ENCODE data around the gene CA6. TPM values are rescaled to one million over a fixed set of nuclear protein-coding genes. Genes with fewer than 3 reads are reported as not detected.
"Not testable (repeated sequence)": the region's sequence is repeated elsewhere in the genome, so short reads cannot be mapped to it uniquely, and the experiment has no call there.

Gene CA6
- polyA plus RNA-seq, 1 donor (not counting 4 experiments of a cell fraction or from before 2014, with no cell fraction given) = not detected

GRCh38 chr1:8992936-8993687 lies 47.4 kb downstream of the CA6 start:
- Histone ChIP-seq H3K27me3 (ENCODE audit: control insufficient read depth, extremely low read depth, insufficient read depth, low read length) (no peaks in the 10 kb centered on the region), H3K9me3 (ENCODE audit: control insufficient read depth, low read depth, low read length) (no peaks in the 10 kb centered on the region), H3K4me1 (ENCODE audit: control insufficient read depth, extremely low read depth, insufficient read depth, low read length) (no peaks in the 10 kb centered on the region), H3K4me3 (ENCODE audit: control insufficient read depth in 2 of 3, extremely low read depth in 1 of 3, insufficient read depth in 2 of 3, low read depth in 1 of 3, low read length in 3 of 3) (no peak overlapping the region), H2AFZ (ENCODE audit: control insufficient read depth, low read length) (no peak overlapping the region), H3K79me2 (ENCODE audit: control insufficient read depth, insufficient read depth, low read length) (no peaks in the 10 kb centered on the region), H4K20me1 (ENCODE audit: control insufficient read depth, extremely low read depth, insufficient read depth, low read length) (no peaks in the 10 kb centered on the region), H3K27ac (ENCODE audit: control insufficient read depth, insufficient read depth, low read length) (no peak overlapping the region), H3K4me2 (ENCODE audit: control insufficient read depth, extremely low read depth, insufficient read depth, low read depth, low read length) (no peak overlapping the region), H3K36me3 (ENCODE audit: control insufficient read depth in 2 of 2, extremely low read depth in 1 of 2, insufficient read depth in 2 of 2, low read length in 2 of 2) (no peaks in the 10 kb centered on the region), H3K9me1 (ENCODE audit: control insufficient read depth, extremely low read depth, insufficient read depth, low read length) (no peaks in the 10 kb centered on the region), H3K9ac (ENCODE audit: control insufficient read depth, extremely low read depth, insufficient read depth, low read length) (no peak overlapping the region)
- dilution Hi-C loops (cut with MboI; ENCODE audit: extremely low pct_ligation_motif_present, low sequenced_read_pairs) = no loop called here
- DNase-seq (ENCODE audit: low read depth, low spot score) (no peak), FAIRE-seq (no peak)
- TF ChIP-seq EZH2 (IDR thresholded peaks at IDR 0.05; ENCODE audit: low read length) (no peak), CTCF (optimal IDR thresholded peaks at IDR 0.05 in 1 of 3, IDR thresholded peaks at IDR 0.05 in 1 of 3, conservative IDR thresholded peaks at IDR 0.05 in 1 of 3; ENCODE audit: extremely low read depth in 1 of 3, insufficient read depth in 2 of 3, low read length in 3 of 3) (peak in 2 of 3 experiments; percentile 12 to 22)

DNA sequence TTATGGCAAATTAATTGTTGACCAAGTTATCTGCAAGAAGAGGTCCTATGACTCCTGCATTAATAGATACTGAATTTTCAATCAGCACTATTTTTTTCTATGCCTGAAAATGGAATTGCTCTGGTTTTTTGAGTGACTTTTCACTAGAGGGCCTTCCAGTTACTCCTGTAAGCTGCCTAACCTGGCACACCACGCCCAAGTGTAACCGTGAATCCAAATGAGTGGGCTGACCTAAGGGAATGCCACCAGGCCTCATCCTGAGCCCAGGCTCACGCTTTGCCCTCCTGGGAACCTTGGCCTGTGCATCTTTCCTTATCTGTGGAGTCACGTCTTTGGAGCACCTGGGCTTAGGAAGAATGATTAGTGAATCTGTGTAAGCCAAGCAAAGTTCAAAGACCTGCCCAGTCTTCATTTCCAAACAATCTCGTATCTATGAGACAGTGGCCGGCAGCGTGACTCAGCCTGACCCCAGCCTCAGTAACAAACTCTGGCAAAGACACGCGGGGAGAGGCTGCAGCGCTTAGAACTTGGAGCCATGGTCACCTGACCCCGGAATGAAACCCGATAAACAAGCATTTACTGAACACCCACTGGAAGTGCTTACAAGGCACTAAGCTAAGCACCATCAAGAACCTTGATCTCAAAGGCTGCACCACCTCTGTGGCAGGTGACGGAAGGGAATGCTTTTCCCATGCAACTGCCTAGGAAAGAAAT lies 48.5 kb downstream of the CA6 start:
- H3K27me3 ChIP-seq (ENCODE audit: control insufficient read depth, extremely low read depth, insufficient read depth, low read length); H3K4me1 ChIP-seq (ENCODE audit: control insufficient read depth, extremely low read depth, insufficient read depth, low read length); H3K4me2 ChIP-seq (ENCODE audit: control insufficient read depth, extremely low read depth, insufficient read depth, low read depth, low read length); DNase-seq (ENCODE audit: low read depth, low spot score); H3K9ac ChIP-seq (ENCODE audit: control insufficient read depth, extremely low read depth, insufficient read depth, low read length); H2AFZ ChIP-seq (ENCODE audit: control insufficient read depth, low read length); H3K36me3 ChIP-seq (ENCODE audit: control insufficient read depth in 2 of 2, extremely low read depth in 1 of 2, insufficient read depth in 2 of 2, low read length in 2 of 2); H3K9me3 ChIP-seq (ENCODE audit: control insufficient read depth, low read depth, low read length); H3K9me1 ChIP-seq (ENCODE audit: control insufficient read depth, extremely low read depth, insufficient read depth, low read length); H3K79me2 ChIP-seq (ENCODE audit: control insufficient read depth, insufficient read depth, low read length); H3K4me3 ChIP-seq (ENCODE audit: control insufficient read depth in 2 of 3, extremely low read depth in 1 of 3, insufficient read depth in 2 of 3, low read depth in 1 of 3, low read length in 3 of 3); H3K27ac ChIP-seq (ENCODE audit: control insufficient read depth, insufficient read depth, low read length); H4K20me1 ChIP-seq (ENCODE audit: control insufficient read depth, extremely low read depth, insufficient read depth, low read length); dilution Hi-C loops (cut with MboI; ENCODE audit: extremely low pct_ligation_motif_present, low sequenced_read_pairs): not testable (repeated sequence)
- peak; percentile 57 for FAIRE-seq

DNA sequence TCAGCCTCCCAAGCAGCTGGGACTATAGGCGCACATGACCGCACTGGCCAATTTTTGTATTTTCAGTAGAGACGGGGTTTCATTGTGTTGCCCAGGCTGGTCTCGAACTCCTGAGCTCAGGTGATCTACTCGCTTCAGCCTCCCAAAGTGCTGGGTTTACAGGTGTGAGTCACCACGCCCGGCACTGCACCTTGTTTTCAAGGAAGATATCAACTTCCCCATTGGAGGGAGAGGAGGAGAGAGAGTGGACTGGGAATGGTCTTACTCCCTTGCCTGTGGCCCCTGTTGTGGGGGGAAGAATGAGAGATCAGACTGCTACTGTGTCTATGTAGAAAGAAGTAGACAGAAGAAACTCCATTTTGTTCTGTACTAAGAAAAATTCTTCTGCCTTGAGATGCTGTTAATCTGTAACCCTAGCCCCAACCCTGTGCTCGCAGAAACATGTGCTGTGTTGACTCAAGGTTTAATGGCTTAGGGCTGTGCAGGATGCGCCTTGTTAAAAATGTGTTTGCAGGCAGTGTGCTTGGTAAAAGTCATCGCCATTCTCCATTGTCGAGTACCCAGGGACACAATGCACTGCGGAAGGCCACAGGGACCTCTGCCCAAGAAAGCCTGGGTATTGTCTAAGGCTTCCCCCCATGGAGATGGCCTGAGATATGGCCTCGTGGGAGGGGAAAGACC lies 56.0 kb downstream of the CA6 start:
- dilution Hi-C loops (cut with MboI; ENCODE audit: extremely low pct_ligation_motif_present, low sequenced_read_pairs); H3K27me3 ChIP-seq (ENCODE audit: control insufficient read depth, extremely low read depth, insufficient read depth, low read length); H3K79me2 ChIP-seq (ENCODE audit: control insufficient read depth, insufficient read depth, low read length); H3K9ac ChIP-seq (ENCODE audit: control insufficient read depth, extremely low read depth, insufficient read depth, low read length); FAIRE-seq; H3K9me1 ChIP-seq (ENCODE audit: control insufficient read depth, extremely low read depth, insufficient read depth, low read length); H3K27ac ChIP-seq (ENCODE audit: control insufficient read depth, insufficient read depth, low read length); DNase-seq (ENCODE audit: low read depth, low spot score); H4K20me1 ChIP-seq (ENCODE audit: control insufficient read depth, extremely low read depth, insufficient read depth, low read length); H2AFZ ChIP-seq (ENCODE audit: control insufficient read depth, low read length); H3K9me3 ChIP-seq (ENCODE audit: control insufficient read depth, low read depth, low read length); H3K4me2 ChIP-seq (ENCODE audit: control insufficient read depth, extremely low read depth, insufficient read depth, low read depth, low read length); H3K4me3 ChIP-seq (ENCODE audit: control insufficient read depth in 2 of 3, extremely low read depth in 1 of 3, insufficient read depth in 2 of 3, low read depth in 1 of 3, low read length in 3 of 3); H3K4me1 ChIP-seq (ENCODE audit: control insufficient read depth, extremely low read depth, insufficient read depth, low read length); H3K36me3 ChIP-seq (ENCODE audit: control insufficient read depth in 2 of 2, extremely low read depth in 1 of 2, insufficient read depth in 2 of 2, low read length in 2 of 2): not testable (repeated sequence)

DNA sequence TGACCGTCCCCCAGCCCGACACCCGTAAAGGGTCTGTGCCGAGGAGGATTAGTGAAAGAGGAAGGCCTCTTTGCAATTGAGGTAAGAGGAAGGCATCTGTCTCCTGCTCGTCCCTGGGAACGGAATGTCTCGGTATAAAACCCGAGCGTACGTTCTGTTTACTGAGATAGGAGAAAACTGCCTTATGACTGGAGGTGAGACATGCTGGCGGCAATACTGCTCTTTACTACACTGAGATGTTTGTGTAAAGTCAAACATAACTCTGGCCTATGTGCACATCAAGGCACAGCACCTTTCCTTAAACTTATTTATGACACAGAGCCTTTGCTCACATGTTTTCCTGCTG lies 56.5 kb downstream of the CA6 start:
- dilution Hi-C loops (cut with MboI; ENCODE audit: extremely low pct_ligation_motif_present, low sequenced_read_pairs) = not testable (repeated sequence)

More for the DNA sequence above, 56.5 kb downstream of the CA6 start:
- H3K9me3 ChIP-seq (ENCODE audit: control insufficient read depth, low read depth, low read length); DNase-seq (ENCODE audit: low read depth, low spot score); H2AFZ ChIP-seq (ENCODE audit: control insufficient read depth, low read length); H3K4me1 ChIP-seq (ENCODE audit: control insufficient read depth, extremely low read depth, insufficient read depth, low read length); H3K27me3 ChIP-seq (ENCODE audit: control insufficient read depth, extremely low read depth, insufficient read depth, low read length); H3K27ac ChIP-seq (ENCODE audit: control insufficient read depth, insufficient read depth, low read length); H3K36me3 ChIP-seq (ENCODE audit: control insufficient read depth in 2 of 2, extremely low read depth in 1 of 2, insufficient read depth in 2 of 2, low read length in 2 of 2); H3K4me3 ChIP-seq (ENCODE audit: control insufficient read depth in 2 of 3, extremely low read depth in 1 of 3, insufficient read depth in 2 of 3, low read depth in 1 of 3, low read length in 3 of 3); H4K20me1 ChIP-seq (ENCODE audit: control insufficient read depth, extremely low read depth, insufficient read depth, low read length); H3K4me2 ChIP-seq (ENCODE audit: control insufficient read depth, extremely low read depth, insufficient read depth, low read depth, low read length); H3K9me1 ChIP-seq (ENCODE audit: control insufficient read depth, extremely low read depth, insufficient read depth, low read length); H3K9ac ChIP-seq (ENCODE audit: control insufficient read depth, extremely low read depth, insufficient read depth, low read length); H3K79me2 ChIP-seq (ENCODE audit: control insufficient read depth, insufficient read depth, low read length); FAIRE-seq: not testable (repeated sequence)

All from keratinocyte (primary cell).